HFFc6 (cell line): ENCODE data around the gene POU2F1. TPM values are rescaled to one million over a fixed set of nuclear protein-coding genes. Genes with fewer than 3 reads are reported as not detected.

Experiments used
- DNase-seq: peaks from one replicate; pipeline ENCODE4 v3.0.0-alpha.2; 2018
- H3K27ac Mint-ChIP-seq: 2 replicates; pipeline ENCODE4 v1.8.0; 2020; ENCODE audit warnings: mild to moderate bottlenecking, mixed read lengths
- H3K27me3 Mint-ChIP-seq: 2 replicates; pipeline ENCODE4 v1.8.0; 2021; ENCODE audit warnings: mild to moderate bottlenecking, moderate library complexity, mixed read lengths; ENCODE audit not compliant: insufficient read depth
- H3K36me3 Mint-ChIP-seq: 2 replicates; pipeline ENCODE4 v1.8.0; 2021; ENCODE audit warnings: low read depth, mixed read lengths
- H3K4me1 Mint-ChIP-seq: 2 replicates; pipeline ENCODE4 v1.8.0; 2020; ENCODE audit warnings: low read depth, mixed read lengths
- H3K4me3 Mint-ChIP-seq: 2 replicates; pipeline ENCODE4 v1.8.0; 2020; ENCODE audit warnings: mild to moderate bottlenecking, moderate library complexity, mixed read lengths
- H3K9me3 Mint-ChIP-seq: 2 replicates; pipeline ENCODE4 v1.8.0; 2020; ENCODE audit warnings: mild to moderate bottlenecking, mixed read lengths
- CTCF ChIP-seq: fragments of 200-600 bp; sonication (generic); IDR thresholded peaks from 2 replicates; pipeline ENCODE4 v1.5.0; 2021; ENCODE audit warnings: antibody characterized with exemption, mild to moderate bottlenecking
- total RNA-seq, 6 experiments: library from RNA; stranded (reverse); fragmentation: NEBNext Ultra II Directional; extraction: Animal tissue kit (Norgen Biotek cat#: 25700); gene quantifications; 2 replicates in 1 of 6; 3 replicates in 5 of 6; pipeline ENCODE4 v1.2.3, GENCODE V29; 2021

POU2F1 gene
- total RNA-seq, 6 experiments from 2014 or later: 3.4 to 6.6 (median 4.4) TPM

- peaks cover 28% of the 10 kb centered on the region for H3K27me3 Mint-ChIP-seq
- H3K4me3 Mint-ChIP-seq: no peak overlapping the region
- H3K36me3 Mint-ChIP-seq: no peaks in the 10 kb centered on the region
- DNase-seq: no peak
- no peaks in the 10 kb centered on the region for H3K4me1 Mint-ChIP-seq
- H3K9me3 Mint-ChIP-seq: no peaks in the 10 kb centered on the region
- no peak overlapping the region for H3K27ac Mint-ChIP-seq
- TF ChIP-seq CTCF: no peak
These were observed 250.9 kb downstream of the POU2F1 start for GRCh38 chr1:167471568-167471967.

- H3K4me3 Mint-ChIP-seq: no peak overlapping the region
- no peaks in the 10 kb centered on the region for H3K9me3 Mint-ChIP-seq
- H3K27ac Mint-ChIP-seq: no peak overlapping the region
- TF ChIP-seq CTCF: no peak
- peaks cover 32% of the 10 kb centered on the region for H3K27me3 Mint-ChIP-seq
- no peak for DNase-seq
- H3K4me1 Mint-ChIP-seq: no peaks in the 10 kb centered on the region
- no peaks in the 10 kb centered on the region for H3K36me3 Mint-ChIP-seq
These were observed 252.3 kb downstream of the POU2F1 start for GRCh38 chr1:167472752-167473521.

GRCh38 chr1:167473761-167474160, 253.1 kb downstream of the POU2F1 start:
- Mint-ChIP-seq H3K9me3 (no peaks in the 10 kb centered on the region), H3K4me3 (no peak overlapping the region), H3K36me3 (no peaks in the 10 kb centered on the region), H3K27me3 (peaks cover 28% of the 10 kb centered on the region), H3K27ac (no peak overlapping the region), H3K4me1 (no peaks in the 10 kb centered on the region)
- TF ChIP-seq CTCF: no peak
- DNase-seq: no peak

- no peak overlapping the region for H3K4me3 Mint-ChIP-seq
- H3K4me1 Mint-ChIP-seq: no peaks in the 10 kb centered on the region
- TF ChIP-seq CTCF: no peak
- H3K27me3 Mint-ChIP-seq: peaks cover 23% of the 10 kb centered on the region
- H3K36me3 Mint-ChIP-seq: no peaks in the 10 kb centered on the region
- H3K27ac Mint-ChIP-seq: no peak overlapping the region
- DNase-seq: no peak
- no peaks in the 10 kb centered on the region for H3K9me3 Mint-ChIP-seq
These were observed 253.5 kb downstream of the POU2F1 start for GRCh38 chr1:167474191-167474641.

- Mint-ChIP-seq H3K36me3 (no peaks in the 10 kb centered on the region), H3K9me3 (no peaks in the 10 kb centered on the region), H3K4me1 (no peaks in the 10 kb centered on the region), H3K4me3 (no peak overlapping the region), H3K27ac (no peak overlapping the region), H3K27me3 (peaks cover 34% of the 10 kb centered on the region)
- DNase-seq: no peak
- TF ChIP-seq CTCF: no peak
These were observed 255.4 kb downstream of the POU2F1 start for GRCh38 chr1:167476061-167476460.

Other genes starting within 250 kb of the POU2F1 start
- gene ILDR2, start 245.3 kb upstream of the POU2F1 start, total RNA-seq: not detected
- gene MAEL, start 231.6 kb upstream of the POU2F1 start, total RNA-seq: not detected
- gene GPA33, start 130.5 kb upstream of the POU2F1 start, total RNA-seq: not detected
- not detected for gene STYXL2, start 126.8 kb upstream of the POU2F1 start, total RNA-seq